CD14-positive monocyte (primary cell): ENCODE data around the gene HTD2. TPM values are rescaled to one million over a fixed set of nuclear protein-coding genes. Genes with fewer than 3 reads are reported as not detected.

Experiments used
- DNase-seq, 3 donors: peaks; one replicate each; pipeline ENCODE4 v3.0.0-alpha.2; 2011 to 2022
- H2AFZ ChIP-seq: 2 replicates; pipeline ENCODE4 v1.6.0; 2012; ENCODE audit warnings: mild to moderate bottlenecking, low read depth, low read length, inconsistent platforms; ENCODE audit not compliant: insufficient read depth, poor library complexity, severe bottlenecking
- H3K27ac ChIP-seq, 2 donors: 1 replicate in 1 of 2; 2 replicates in 1 of 2; pipeline ENCODE4 v1.5.1; 2012 to 2013; ENCODE audit warnings: low read length in 2 of 2, control low read depth in 1 of 2, inconsistent platforms in 1 of 2, low read depth in 1 of 2, mild to moderate bottlenecking in 1 of 2
- H3K27me3 ChIP-seq, 2 donors: one replicate each; pipeline versions ENCODE4 v1.6.0 to v1.6.1; 2011 to 2013; ENCODE audit warnings: low read length in 2 of 2; ENCODE audit not compliant: control insufficient read depth in 2 of 2, insufficient read depth in 2 of 2
- H3K36me3 ChIP-seq, 2 donors: replicated peaks in 1 of 2; 1 replicate in 1 of 2; 2 replicates in 1 of 2; pipeline versions ENCODE4 v1.5.1 to v1.6.1; 2012 to 2013; ENCODE audit warnings: low read length in 2 of 2, control low read depth in 1 of 2, inconsistent platforms in 1 of 2, mild to moderate bottlenecking in 1 of 2; ENCODE audit not compliant: insufficient read depth in 2 of 2, control insufficient read depth in 1 of 2
- H3K4me1 ChIP-seq, 2 donors: 1 replicate in 1 of 2; 2 replicates in 1 of 2; pipeline versions ENCODE4 v1.5.1 to v1.6.1; 2012 to 2013; ENCODE audit warnings: low read length in 2 of 2, control low read depth in 1 of 2, inconsistent platforms in 1 of 2, mild to moderate bottlenecking in 1 of 2, moderate library complexity in 1 of 2; ENCODE audit not compliant: insufficient read depth in 2 of 2, control insufficient read depth in 1 of 2
- H3K4me2 ChIP-seq: replicated peaks from 2 replicates; pipeline ENCODE3; 2012; ENCODE audit warnings: low read length, moderate library complexity, mild to moderate bottlenecking; ENCODE audit not compliant: poor library complexity, severe bottlenecking; ENCODE audit errors: extremely low read depth
- H3K4me3 ChIP-seq, 3 experiments: fragments of 200-600 bp in 1 of 3; sonication (generic) in 1 of 3; replicated peaks in 1 of 3; 1 replicate in 2 of 3; 2 replicates in 1 of 3; pipeline ENCODE4 v1.5.1; 2011 to 2013; ENCODE audit warnings: low read length in 3 of 3, mild to moderate bottlenecking in 3 of 3, control low read depth in 2 of 3, low read depth in 2 of 3, inconsistent platforms in 1 of 3, moderate library complexity in 1 of 3
- H3K79me2 ChIP-seq: 2 replicates; pipeline ENCODE4 v1.6.0; 2012; ENCODE audit warnings: mild to moderate bottlenecking, control low read depth, inconsistent platforms, low read length, moderate library complexity; ENCODE audit not compliant: insufficient read depth
- H3K9ac ChIP-seq: 2 replicates; pipeline ENCODE4 v1.6.0; 2017; ENCODE audit warnings: low read length, mild to moderate bottlenecking; ENCODE audit not compliant: insufficient read depth, poor library complexity, severe bottlenecking
- H3K9me3 ChIP-seq, 2 donors: replicated peaks in 1 of 2; 1 replicate in 1 of 2; 2 replicates in 1 of 2; pipeline versions ENCODE4 v1.5.1 to v1.6.1; 2012 to 2013; ENCODE audit warnings: low read length in 2 of 2, control low read depth in 1 of 2; ENCODE audit not compliant: control insufficient read depth in 1 of 2, insufficient read depth in 1 of 2
- H4K20me1 ChIP-seq: 2 replicates; pipeline ENCODE4 v1.6.0; 2012; ENCODE audit warnings: mild to moderate bottlenecking, low read length, control low read depth, moderate library complexity; ENCODE audit not compliant: insufficient read depth
- H3K27ac Mint-ChIP-seq, 7 donors: one replicate each; pipeline ENCODE4 v1.8.0; 2020; ENCODE audit warnings: mild to moderate bottlenecking in 7 of 7, mixed read lengths in 7 of 7, moderate library complexity in 6 of 7, inconsistent platforms in 2 of 7
- H3K27me3 Mint-ChIP-seq, 3 donors: one replicate each; pipeline ENCODE4 v1.8.0; 2021 to 2022; ENCODE audit warnings: low read depth in 3 of 3, mild to moderate bottlenecking in 3 of 3, mixed read lengths in 3 of 3, moderate library complexity in 3 of 3, inconsistent platforms in 1 of 3
- H3K36me3 Mint-ChIP-seq, 2 donors: one replicate each; pipeline ENCODE4 v1.8.0; 2020; ENCODE audit warnings: mixed read lengths in 2 of 2, inconsistent platforms in 1 of 2, mild to moderate bottlenecking in 1 of 2
- H3K4me1 Mint-ChIP-seq: one replicate; pipeline ENCODE4 v1.8.0; 2020; ENCODE audit warnings: mild to moderate bottlenecking, mixed read lengths
- H3K4me3 Mint-ChIP-seq, 2 donors: one replicate each; pipeline ENCODE4 v1.8.0; 2020; ENCODE audit warnings: mild to moderate bottlenecking in 2 of 2, mixed read lengths in 2 of 2, moderate library complexity in 1 of 2
- H3K9me3 Mint-ChIP-seq, 7 donors: one replicate each; pipeline ENCODE4 v1.8.0; 2020 to 2022; ENCODE audit warnings: mixed read lengths in 7 of 7, mild to moderate bottlenecking in 6 of 7, moderate library complexity in 6 of 7, inconsistent platforms in 2 of 7
- WGBS: methylation state at CpG from one replicate; pipeline ENCODE4 v1.1.5; 2013; ENCODE audit warnings: missing lambda C conversion rate; ENCODE audit not compliant: insufficient coverage; 5-methylcytosine and 5-hydroxymethylcytosine counted together
- intact Hi-C, 2 donors: fragments of 100-400 bp; cut with micrococcal nuclease; formaldehyde crosslinking; loops; one replicate each; pipeline versions ENCODE4 v1.15.0 to v1.15.1; 2023
- polyA plus RNA-seq, 3 donors: library from polyadenylated mRNA; depleted of rRNA in 1 of 3; unstranded in 2 of 3; stranded (reverse) in 1 of 3; fragments of 300-500 nt in 2 of 3; fragments of >200 nt in 1 of 3; fragmentation: Illumina TruSeq in 2 of 3; gene quantifications; 1 replicate in 2 of 3; 2 replicates in 1 of 3; pipeline ENCODE4 v1.2.3, GENCODE V29; 2012 to 2021
- TF ChIP-seq, protein P1 (sequence below): fragments of 200-600 bp; IDR thresholded peaks from one replicate; pipeline ENCODE4 v1.8.0; 2022; ENCODE audit warnings: antibody characterized with exemption, mild to moderate bottlenecking

HTD2 gene
- polyA plus RNA-seq, 3 donors: 4.5 to 17.3 (median 10.5) TPM

DNA sequence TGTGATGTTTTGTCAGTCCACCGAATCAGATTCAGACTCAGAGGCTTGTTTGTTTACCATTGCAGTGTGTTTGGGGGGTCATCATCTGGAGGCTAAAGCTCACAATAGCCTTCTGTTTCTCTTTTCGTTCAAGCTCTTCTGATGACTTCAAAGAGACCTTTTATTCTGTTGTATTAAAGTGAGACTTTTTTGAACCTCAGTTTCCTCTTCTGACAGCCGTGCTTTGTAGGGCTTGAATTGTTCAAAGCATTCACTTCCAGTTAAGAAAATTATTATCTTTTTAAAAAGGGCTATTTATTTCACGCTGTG lies 27.6 kb downstream of the HTD2 start:
- Histone ChIP-seq H3K4me2 (peak overlapping the region; percentile 80), H3K79me2 (peaks cover 58% of the 10 kb centered on the region), H2AFZ (peak overlapping the region; percentile 67), H4K20me1 (peaks cover 5% of the 10 kb centered on the region), H3K36me3 (no peaks in the 10 kb centered on the region), H3K4me1 (peaks cover 44% of the 10 kb centered on the region in 2 donors), H3K9ac (peak overlapping the region; percentile 80), H3K27me3 (no peaks in the 10 kb centered on the region), H3K27ac (peak overlapping the region in 1 of 2 donors; percentile 94), H3K9me3 (no peaks in the 10 kb centered on the region), H3K4me3 (peak overlapping the region; percentile 78 to 94 (median 92))
- H3K27ac Mint-ChIP-seq: peak overlapping the region; percentile 95 to 100 (median 98)
- H3K36me3 Mint-ChIP-seq: peaks cover 7 to 9% of the 10 kb centered on the region in 2 donors
- H3K4me3 Mint-ChIP-seq: peak overlapping the region; percentile 100
- TF ChIP-seq, protein P1, sequence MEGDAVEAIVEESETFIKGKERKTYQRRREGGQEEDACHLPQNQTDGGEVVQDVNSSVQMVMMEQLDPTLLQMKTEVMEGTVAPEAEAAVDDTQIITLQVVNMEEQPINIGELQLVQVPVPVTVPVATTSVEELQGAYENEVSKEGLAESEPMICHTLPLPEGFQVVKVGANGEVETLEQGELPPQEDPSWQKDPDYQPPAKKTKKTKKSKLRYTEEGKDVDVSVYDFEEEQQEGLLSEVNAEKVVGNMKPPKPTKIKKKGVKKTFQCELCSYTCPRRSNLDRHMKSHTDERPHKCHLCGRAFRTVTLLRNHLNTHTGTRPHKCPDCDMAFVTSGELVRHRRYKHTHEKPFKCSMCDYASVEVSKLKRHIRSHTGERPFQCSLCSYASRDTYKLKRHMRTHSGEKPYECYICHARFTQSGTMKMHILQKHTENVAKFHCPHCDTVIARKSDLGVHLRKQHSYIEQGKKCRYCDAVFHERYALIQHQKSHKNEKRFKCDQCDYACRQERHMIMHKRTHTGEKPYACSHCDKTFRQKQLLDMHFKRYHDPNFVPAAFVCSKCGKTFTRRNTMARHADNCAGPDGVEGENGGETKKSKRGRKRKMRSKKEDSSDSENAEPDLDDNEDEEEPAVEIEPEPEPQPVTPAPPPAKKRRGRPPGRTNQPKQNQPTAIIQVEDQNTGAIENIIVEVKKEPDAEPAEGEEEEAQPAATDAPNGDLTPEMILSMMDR: no peak
- no peaks in the 10 kb centered on the region for H3K9me3 Mint-ChIP-seq
- DNase-seq: no peak
- intact Hi-C loops: loop anchor here (2.0 to 10.0 kb wide), 5 partner anchors 23 to 349 kb away; partner anchors contain the start of gene KCTD6 (in 2 of the 2)
- peaks cover 52% of the 10 kb centered on the region for H3K4me1 Mint-ChIP-seq
- 0% methylated on average over 1 of the region's 4 CpGs for WGBS
- H3K27me3 Mint-ChIP-seq: peaks cover 0 to 3% (median 2%) of the 10 kb centered on the region in 3 donors

DNA sequence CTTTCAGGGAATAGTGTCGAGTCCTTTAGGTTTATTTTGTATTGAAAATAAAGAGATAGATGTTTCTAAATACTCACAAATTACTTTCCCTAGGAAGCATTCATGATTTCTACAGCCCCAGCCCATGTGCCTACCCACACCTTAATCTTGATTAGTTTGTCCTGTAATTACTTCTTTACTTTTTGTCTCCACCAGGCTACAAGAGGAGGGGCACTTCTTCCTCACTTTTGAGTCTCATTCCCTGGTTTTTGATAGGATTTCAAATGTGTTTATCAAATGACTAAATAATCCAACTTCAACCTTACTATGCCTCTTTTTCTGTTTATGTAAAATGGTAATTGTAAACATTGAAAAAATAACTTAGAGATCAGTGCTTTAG lies 28.2 kb downstream of the HTD2 start:
- peak overlapping the region; percentile 95 to 100 (median 98) for H3K27ac Mint-ChIP-seq
- peaks cover 53% of the 10 kb centered on the region for H3K4me1 Mint-ChIP-seq
- peak overlapping the region; percentile 80 for H3K9ac ChIP-seq
- H3K36me3 ChIP-seq: no peaks in the 10 kb centered on the region
- no CpG with 5 or more reads among the region's 1 CpG for WGBS
- DNase-seq: no peak
- TF ChIP-seq, protein P1: no peak
- no peaks in the 10 kb centered on the region for H3K27me3 ChIP-seq
- intact Hi-C loops: loop anchor here (2.0 to 10.0 kb wide), 5 partner anchors 22 to 350 kb away; partner anchors contain the start of gene KCTD6 (in 2 of the 2)
- H3K4me3 Mint-ChIP-seq: peak overlapping the region; percentile 71 to 100
- H3K36me3 Mint-ChIP-seq: peaks cover 8 to 14% of the 10 kb centered on the region in 2 donors
- H3K27ac ChIP-seq: peak overlapping the region; percentile 83 to 94
- H3K4me1 ChIP-seq: peaks cover 44% of the 10 kb centered on the region in 2 donors
- H3K9me3 Mint-ChIP-seq: no peaks in the 10 kb centered on the region
- H3K79me2 ChIP-seq: peaks cover 63% of the 10 kb centered on the region
- peaks cover 5% of the 10 kb centered on the region for H4K20me1 ChIP-seq
- no peaks in the 10 kb centered on the region for H3K9me3 ChIP-seq
- peak overlapping the region; percentile 62 for H2AFZ ChIP-seq
- peak overlapping the region; percentile 78 to 94 (median 92) for H3K4me3 ChIP-seq
- peaks cover 0 to 3% (median 2%) of the 10 kb centered on the region in 3 donors for H3K27me3 Mint-ChIP-seq
- H3K4me2 ChIP-seq: peak overlapping the region; percentile 80
